SH-SY5Y (cell line): Measurements from ENCODE around the gene PHLDA3.

Experiments used
- GATA2 ChIP-seq: IDR thresholded peaks from 2 replicates; pipeline ENCODE4 v1.6.1; 2011; ENCODE audit warnings: mild to moderate bottlenecking, low read depth, low read length
- GATA3 ChIP-seq: IDR thresholded peaks from 2 replicates; pipeline ENCODE4 v1.6.1; 2011; ENCODE audit warnings: low read depth, mild to moderate bottlenecking, low read length, moderate library complexity

- TF ChIP-seq GATA2 (no peak), GATA3 (no peak)
Measured at GRCh38 chr1:201504799-201505502, 36.0 kb upstream of the PHLDA3 start.
